Measurements from ENCODE around the gene LDB3.

Gene LDB3

DNA sequence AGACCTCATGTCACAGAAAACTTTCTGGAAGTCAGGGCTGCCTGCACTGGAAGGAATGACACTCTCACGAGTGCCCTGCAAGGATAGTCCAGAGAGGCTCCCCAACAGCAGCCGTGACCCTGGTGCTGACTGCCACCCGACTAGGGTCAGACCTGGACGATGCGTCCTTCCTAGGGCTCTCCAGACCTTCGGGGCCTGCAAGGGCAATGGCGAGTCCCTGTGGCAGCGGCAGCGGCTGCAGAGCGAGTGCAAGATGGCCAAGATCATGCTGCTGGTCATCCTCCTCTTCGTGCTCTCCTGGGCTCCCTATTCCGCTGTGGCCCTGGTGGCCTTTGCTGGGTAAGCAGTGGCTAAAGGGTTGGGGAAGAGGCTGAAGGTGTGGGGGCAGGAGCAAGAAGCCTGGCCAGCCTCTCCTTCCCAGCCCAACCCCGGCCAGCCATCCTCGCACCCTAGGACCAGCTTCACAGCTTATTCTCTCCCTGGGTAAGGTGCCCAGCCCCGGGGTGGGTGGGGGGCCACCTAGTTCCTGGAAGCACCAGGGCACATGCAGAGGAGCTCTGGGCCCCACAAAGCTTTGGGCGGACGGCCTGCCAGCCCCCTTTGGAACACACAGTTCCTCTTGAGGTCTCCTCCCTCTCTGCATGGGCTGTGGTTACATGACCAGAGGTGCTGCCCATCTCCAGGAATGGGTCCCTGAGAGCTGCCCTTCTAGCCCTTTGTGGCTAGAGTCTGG lies 8.4 kb upstream of the LDB3 start:
- H3K4me3 ChIP-seq (ENCODE audit: low read depth, low read length), result no peak overlapping the region
- no peaks in the 10 kb centered on the region for H3K36me3 ChIP-seq (ENCODE audit: control insufficient read depth in 2 of 2, insufficient read depth in 1 of 2, low read length in 2 of 2)
- no peaks in the 10 kb centered on the region for H3K9me3 ChIP-seq (ENCODE audit: control insufficient read depth, insufficient read depth, low read depth, low read length)
- H3K27ac ChIP-seq (ENCODE audit: extremely low read depth, low read depth, low read length), result no peak overlapping the region
- ChIA-PET POLR2A (no interaction called here), CTCF (interaction anchor here (1.2 kb wide), 1 partner anchor 34 kb away, joined by 3 read pairs; no protein-coding TSS in a partner anchor)
- TF ChIP-seq, protein P1, sequence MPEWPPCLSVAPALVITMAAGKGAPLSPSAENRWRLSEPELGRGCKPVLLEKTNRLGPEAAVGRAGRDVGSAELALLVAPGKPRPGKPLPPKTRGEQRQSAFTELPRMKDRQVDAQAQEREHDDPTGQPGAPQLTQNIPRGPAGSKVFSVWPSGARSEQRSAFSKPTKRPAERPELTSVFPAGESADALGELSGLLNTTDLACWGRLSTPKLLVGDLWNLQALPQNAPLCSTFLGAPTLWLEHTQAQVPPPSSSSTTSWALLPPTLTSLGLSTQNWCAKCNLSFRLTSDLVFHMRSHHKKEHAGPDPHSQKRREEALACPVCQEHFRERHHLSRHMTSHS (tag by site-specific recombination; IDR thresholded peaks at IDR 0.05), result no peak
- TF ChIP-seq ZNF596 (tag by site-specific recombination; IDR thresholded peaks at IDR 0.05), result no peak
- no peak for TF ChIP-seq SCRT2 (tag by site-specific recombination; IDR thresholded peaks at IDR 0.05)
- no peak for TF ChIP-seq ZNF544 (tag by site-specific recombination; IDR thresholded peaks at IDR 0.05)
- TF ChIP-seq, protein P2, sequence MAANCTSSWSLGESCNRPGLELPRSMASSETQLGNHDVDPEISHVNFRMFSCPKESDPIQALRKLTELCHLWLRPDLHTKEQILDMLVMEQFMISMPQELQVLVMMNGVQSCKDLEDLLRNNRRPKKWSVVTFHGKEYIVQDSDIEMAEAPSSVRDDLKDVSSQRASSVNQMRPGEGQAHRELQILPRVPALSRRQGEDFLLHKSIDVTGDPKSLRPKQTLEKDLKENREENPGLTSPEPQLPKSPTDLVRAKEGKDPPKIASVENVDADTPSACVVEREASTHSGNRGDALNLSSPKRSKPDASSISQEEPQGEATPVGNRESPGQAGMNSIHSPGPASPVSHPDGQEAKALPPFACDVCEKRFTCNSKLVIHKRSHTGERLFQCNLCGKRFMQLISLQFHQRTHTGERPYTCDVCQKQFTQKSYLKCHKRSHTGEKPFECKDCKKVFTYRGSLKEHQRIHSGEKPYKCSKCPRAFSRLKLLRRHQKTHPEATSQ (tag by site-specific recombination; IDR thresholded peaks at IDR 0.05), result no peak
- no peak for TF ChIP-seq YY2 (tag by site-specific recombination; IDR thresholded peaks at IDR 0.05)
- TF ChIP-seq ZNF548 (tag by site-specific recombination; IDR thresholded peaks at IDR 0.05), result no peak
- TF ChIP-seq ZNF777 (tag by site-specific recombination; IDR thresholded peaks at IDR 0.05; ENCODE audit: borderline replicate concordance), result no peak
- TF ChIP-seq, protein P3, sequence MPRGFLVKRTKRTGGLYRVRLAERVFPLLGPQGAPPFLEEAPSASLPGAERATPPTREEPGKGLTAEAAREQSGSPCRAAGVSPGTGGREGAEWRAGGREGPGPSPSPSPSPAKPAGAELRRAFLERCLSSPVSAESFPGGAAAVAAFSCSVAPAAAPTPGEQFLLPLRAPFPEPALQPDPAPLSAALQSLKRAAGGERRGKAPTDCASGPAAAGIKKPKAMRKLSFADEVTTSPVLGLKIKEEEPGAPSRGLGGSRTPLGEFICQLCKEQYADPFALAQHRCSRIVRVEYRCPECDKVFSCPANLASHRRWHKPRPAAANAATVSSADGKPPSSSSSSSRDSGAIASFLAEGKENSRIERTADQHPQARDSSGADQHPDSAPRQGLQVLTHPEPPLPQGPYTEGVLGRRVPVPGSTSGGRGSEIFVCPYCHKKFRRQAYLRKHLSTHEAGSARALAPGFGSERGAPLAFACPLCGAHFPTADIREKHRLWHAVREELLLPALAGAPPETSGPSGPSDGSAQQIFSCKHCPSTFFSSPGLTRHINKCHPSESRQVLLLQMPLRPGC (tag by site-specific recombination; IDR thresholded peaks at IDR 0.05), result no peak
- TF ChIP-seq, protein P4, sequence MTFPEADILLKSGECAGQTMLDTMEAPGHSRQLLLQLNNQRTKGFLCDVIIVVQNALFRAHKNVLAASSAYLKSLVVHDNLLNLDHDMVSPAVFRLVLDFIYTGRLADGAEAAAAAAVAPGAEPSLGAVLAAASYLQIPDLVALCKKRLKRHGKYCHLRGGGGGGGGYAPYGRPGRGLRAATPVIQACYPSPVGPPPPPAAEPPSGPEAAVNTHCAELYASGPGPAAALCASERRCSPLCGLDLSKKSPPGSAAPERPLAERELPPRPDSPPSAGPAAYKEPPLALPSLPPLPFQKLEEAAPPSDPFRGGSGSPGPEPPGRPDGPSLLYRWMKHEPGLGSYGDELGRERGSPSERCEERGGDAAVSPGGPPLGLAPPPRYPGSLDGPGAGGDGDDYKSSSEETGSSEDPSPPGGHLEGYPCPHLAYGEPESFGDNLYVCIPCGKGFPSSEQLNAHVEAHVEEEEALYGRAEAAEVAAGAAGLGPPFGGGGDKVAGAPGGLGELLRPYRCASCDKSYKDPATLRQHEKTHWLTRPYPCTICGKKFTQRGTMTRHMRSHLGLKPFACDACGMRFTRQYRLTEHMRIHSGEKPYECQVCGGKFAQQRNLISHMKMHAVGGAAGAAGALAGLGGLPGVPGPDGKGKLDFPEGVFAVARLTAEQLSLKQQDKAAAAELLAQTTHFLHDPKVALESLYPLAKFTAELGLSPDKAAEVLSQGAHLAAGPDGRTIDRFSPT (tag by site-specific recombination; IDR thresholded peaks at IDR 0.05), result no peak
- H3K4me1 ChIP-seq (ENCODE audit: control insufficient read depth, insufficient read depth, low read length), result no peaks in the 10 kb centered on the region

DNA sequence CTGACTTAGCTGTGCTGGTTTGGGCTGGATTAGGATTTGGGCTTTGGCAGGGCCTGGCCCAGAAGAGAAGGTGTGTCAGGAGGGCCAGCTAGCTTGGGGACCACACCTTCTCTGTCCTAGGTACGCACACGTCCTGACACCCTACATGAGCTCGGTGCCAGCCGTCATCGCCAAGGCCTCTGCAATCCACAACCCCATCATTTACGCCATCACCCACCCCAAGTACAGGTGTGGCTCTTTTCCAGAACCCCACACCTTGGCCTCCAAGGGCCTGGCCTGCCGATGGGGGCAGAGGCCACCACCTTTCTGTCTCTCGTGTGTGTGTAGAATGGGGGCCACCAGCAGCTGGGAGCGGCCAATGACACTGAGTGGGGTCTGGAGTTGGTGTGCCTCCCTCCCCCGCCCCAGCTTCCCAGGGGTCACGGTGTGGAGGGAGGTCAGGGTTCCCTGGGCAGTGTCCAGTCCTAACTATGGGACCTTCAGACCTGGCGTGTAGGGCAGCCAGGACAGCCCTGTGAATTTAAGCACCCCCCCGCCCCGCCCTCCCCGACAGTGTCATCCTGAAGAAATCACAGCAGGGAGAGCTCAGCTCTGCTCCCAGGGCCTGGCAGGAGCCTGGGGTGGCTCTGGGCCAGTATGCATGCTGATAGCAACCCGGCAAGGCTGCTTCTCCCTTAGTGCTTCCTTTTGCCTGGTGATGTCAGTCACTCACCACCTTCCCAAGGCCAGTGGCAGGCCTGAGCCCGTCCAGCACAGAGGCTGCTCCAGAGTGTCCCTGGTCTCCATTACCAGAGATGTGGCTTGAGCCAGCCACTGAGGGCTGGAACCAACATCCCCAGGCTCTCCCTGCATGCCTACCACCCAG lies 6.9 kb upstream of the LDB3 start:
- Histone ChIP-seq H3K27ac (ENCODE audit: extremely low read depth, low read depth, low read length) (no peak overlapping the region), H3K4me3 (ENCODE audit: low read depth, low read length) (no peak overlapping the region), H3K9me3 (ENCODE audit: control insufficient read depth, insufficient read depth, low read depth, low read length) (no peaks in the 10 kb centered on the region), H3K4me1 (ENCODE audit: control insufficient read depth, insufficient read depth, low read length) (no peaks in the 10 kb centered on the region), H3K36me3 (ENCODE audit: control insufficient read depth in 2 of 2, insufficient read depth in 1 of 2, low read length in 2 of 2) (no peaks in the 10 kb centered on the region)
- TF ChIP-seq ZNF202 (tag by site-specific recombination; IDR thresholded peaks at IDR 0.05; ENCODE audit: borderline replicate concordance) (no peak), ZBTB17 (tag by site-specific recombination; IDR thresholded peaks at IDR 0.05) (0 out of 2 replicates have a peak, but pooled peaks have one; percentile 19), REPIN1 (tag by site-specific recombination; IDR thresholded peaks at IDR 0.05; ENCODE audit: low read depth) (no peak), ZNF701 (tag by site-specific recombination; IDR thresholded peaks at IDR 0.05) (no peak), ZNF664 (tag by site-specific recombination; IDR thresholded peaks at IDR 0.05) (no peak), ZNF394 (tag by site-specific recombination; IDR thresholded peaks at IDR 0.05; ENCODE audit: borderline replicate concordance) (peak; percentile 60; the same call in 1 of the 2 replicates), HOXC10 (CRISPR knock-in tag; IDR thresholded peaks at IDR 0.05) (no peak), ZIC2 (tag by site-specific recombination; IDR thresholded peaks at IDR 0.05) (peak; percentile 70; the same call in 1 of the 2 replicates), GLIS2 (tag by site-specific recombination; IDR thresholded peaks at IDR 0.05) (0 out of 2 replicates have a peak, but pooled peaks have one; percentile 24), YY2 (tag by site-specific recombination; IDR thresholded peaks at IDR 0.05) (no peak), SCRT2 (tag by site-specific recombination; IDR thresholded peaks at IDR 0.05) (no peak), ZNF555 (tag by site-specific recombination; conservative IDR thresholded peaks at IDR 0.05) (no peak), ZFHX2 (tag by site-specific recombination; conservative IDR thresholded peaks at IDR 0.05) (no peak), ZNF600 (tag by site-specific recombination; IDR thresholded peaks at IDR 0.05) (peak; percentile 67; the same call in 1 of the 2 replicates)
- TF ChIP-seq, protein P5, sequence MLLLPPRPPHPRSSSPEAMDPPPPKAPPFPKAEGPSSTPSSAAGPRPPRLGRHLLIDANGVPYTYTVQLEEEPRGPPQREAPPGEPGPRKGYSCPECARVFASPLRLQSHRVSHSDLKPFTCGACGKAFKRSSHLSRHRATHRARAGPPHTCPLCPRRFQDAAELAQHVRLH (tag by site-specific recombination; IDR thresholded peaks at IDR 0.05), result no peak
- TF ChIP-seq, protein P6, sequence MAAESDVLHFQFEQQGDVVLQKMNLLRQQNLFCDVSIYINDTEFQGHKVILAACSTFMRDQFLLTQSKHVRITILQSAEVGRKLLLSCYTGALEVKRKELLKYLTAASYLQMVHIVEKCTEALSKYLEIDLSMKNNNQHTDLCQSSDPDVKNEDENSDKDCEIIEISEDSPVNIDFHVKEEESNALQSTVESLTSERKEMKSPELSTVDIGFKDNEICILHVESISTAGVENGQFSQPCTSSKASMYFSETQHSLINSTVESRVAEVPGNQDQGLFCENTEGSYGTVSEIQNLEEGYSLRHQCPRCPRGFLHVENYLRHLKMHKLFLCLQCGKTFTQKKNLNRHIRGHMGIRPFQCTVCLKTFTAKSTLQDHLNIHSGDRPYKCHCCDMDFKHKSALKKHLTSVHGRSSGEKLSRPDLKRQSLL (tag by site-specific recombination; IDR thresholded peaks at IDR 0.05), result no peak
- ChIA-PET POLR2A (no interaction called here), CTCF (no interaction called here)
